Fibroblast of lung (primary cell): ENCODE results near the gene SAMD11.

ENCODE experiments used
- CTCF ChIP-seq, 2 donors: IDR thresholded peaks in 1 of 2; conservative IDR thresholded peaks in 1 of 2; 1 replicate in 1 of 2; 2 replicates in 1 of 2; pipeline ENCODE4 v1.5.1; 2011 to 2012; ENCODE audit warnings: low read length in 2 of 2, control low read depth in 1 of 2, inconsistent platforms in 1 of 2, low read depth in 1 of 2, mild to moderate bottlenecking in 1 of 2
- EZH2 ChIP-seq: IDR thresholded peaks from 2 replicates; pipeline ENCODE4 v1.5.1; 2012; ENCODE audit warnings: low read length, control low read depth, mild to moderate bottlenecking; ENCODE audit errors: missing control alignments

GRCh38 chr1:886311-886710 is 37.4 kb upstream of the SAMD11 start:
- TF ChIP-seq CTCF (conservative IDR thresholded peaks at IDR 0.05 in 1 of 2, IDR thresholded peaks at IDR 0.05 in 1 of 2; ENCODE audit: low read depth in 1 of 2, low read length in 2 of 2) (no peak), EZH2 (no peak)
